Liver (tissue), 3 donors: ENCODE measurements around the gene AGBL4.

ENCODE experiments used
- CTCF ChIP-seq: fragments of 150-350 bp; IDR thresholded peaks from 2 replicates; pipeline ENCODE4 v1.5.1; 2017; ENCODE audit warnings: improper control_type of control experiment, low read depth, low read length; ENCODE audit not compliant: missing input control
- TAF1 ChIP-seq: conservative IDR thresholded peaks from 2 replicates; pipeline ENCODE4 v1.6.1; 2016; ENCODE audit warnings: antibody characterized with exemption, mild to moderate bottlenecking
- TF ChIP-seq, protein P1 (sequence below): IDR thresholded peaks from 2 replicates; pipeline ENCODE4 v1.6.1; 2016; ENCODE audit warnings: antibody characterized with exemption, mild to moderate bottlenecking
- donor health status: healthy.
- donor health status: healthy.

- no peak for TF ChIP-seq TAF1
- TF ChIP-seq CTCF = no peak
- TF ChIP-seq, protein P1, sequence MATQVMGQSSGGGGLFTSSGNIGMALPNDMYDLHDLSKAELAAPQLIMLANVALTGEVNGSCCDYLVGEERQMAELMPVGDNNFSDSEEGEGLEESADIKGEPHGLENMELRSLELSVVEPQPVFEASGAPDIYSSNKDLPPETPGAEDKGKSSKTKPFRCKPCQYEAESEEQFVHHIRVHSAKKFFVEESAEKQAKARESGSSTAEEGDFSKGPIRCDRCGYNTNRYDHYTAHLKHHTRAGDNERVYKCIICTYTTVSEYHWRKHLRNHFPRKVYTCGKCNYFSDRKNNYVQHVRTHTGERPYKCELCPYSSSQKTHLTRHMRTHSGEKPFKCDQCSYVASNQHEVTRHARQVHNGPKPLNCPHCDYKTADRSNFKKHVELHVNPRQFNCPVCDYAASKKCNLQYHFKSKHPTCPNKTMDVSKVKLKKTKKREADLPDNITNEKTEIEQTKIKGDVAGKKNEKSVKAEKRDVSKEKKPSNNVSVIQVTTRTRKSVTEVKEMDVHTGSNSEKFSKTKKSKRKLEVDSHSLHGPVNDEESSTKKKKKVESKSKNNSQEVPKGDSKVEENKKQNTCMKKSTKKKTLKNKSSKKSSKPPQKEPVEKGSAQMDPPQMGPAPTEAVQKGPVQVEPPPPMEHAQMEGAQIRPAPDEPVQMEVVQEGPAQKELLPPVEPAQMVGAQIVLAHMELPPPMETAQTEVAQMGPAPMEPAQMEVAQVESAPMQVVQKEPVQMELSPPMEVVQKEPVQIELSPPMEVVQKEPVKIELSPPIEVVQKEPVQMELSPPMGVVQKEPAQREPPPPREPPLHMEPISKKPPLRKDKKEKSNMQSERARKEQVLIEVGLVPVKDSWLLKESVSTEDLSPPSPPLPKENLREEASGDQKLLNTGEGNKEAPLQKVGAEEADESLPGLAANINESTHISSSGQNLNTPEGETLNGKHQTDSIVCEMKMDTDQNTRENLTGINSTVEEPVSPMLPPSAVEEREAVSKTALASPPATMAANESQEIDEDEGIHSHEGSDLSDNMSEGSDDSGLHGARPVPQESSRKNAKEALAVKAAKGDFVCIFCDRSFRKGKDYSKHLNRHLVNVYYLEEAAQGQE = no peak
Observed at GRCh38 chr1:48644190-48644900, 1379.4 kb downstream of the AGBL4 start.
